HG03457 (cell line): Measurements from ENCODE around the gene PCDHA10.
"Not testable (repeated sequence)": the region's sequence is repeated elsewhere in the genome, so short reads cannot be mapped to it uniquely, and the experiment has no call there.

Experiments
- ATAC-seq: cut with Tn5 transposase; IDR thresholded peaks from one replicate; pipeline ENCODE4 v1.9.1; 2021; ENCODE audit warnings: moderate number of reproducible peaks; ENCODE audit not compliant: unreplicated experiment

Gene PCDHA10

DNA sequence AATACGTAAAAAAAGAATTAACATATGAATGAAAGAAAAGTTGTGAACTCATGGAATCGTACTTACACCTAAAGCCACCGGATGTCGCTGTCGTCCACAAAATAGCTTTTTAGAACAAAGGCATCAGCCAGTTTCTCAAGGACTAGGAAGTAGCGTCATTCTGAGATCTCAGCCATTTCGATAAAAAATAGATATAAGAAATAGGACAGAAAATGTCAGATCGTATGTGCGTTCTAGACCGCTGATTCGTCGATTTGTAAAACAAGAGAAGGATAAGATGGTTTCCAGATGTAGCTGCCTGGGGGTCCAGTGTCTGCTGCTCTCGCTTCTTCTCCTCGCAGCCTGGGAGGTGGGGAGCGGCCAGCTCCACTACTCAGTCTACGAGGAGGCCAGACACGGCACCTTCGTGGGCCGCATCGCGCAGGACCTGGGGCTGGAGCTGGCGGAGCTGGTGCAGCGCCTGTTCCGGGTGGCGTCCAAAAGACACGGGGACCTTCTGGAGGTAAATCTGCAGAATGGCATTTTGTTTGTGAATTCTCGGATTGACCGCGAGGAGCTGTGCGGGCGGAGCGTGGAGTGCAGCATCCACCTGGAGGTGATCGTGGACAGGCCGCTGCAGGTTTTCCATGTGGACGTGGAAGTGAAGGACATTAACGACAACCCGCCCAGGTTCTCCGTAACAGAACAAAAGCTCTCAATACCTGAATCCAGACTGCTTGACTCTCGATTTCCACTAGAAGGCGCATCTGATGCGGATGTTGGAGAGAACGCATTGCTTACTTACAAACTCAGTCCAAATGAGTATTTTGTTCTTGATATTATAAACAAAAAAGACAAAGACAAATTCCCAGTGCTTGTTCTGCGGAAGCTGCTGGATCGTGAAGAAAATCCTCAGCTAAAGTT, at the start of gene PCDHA10:
PCDHA10 (plus strand) TSS at position 126 of the 903 bp plus-strand sequence; CDS start at position 278, 152 bp downstream.
- no peak for ATAC-seq

GRCh38 chr5:140806834-140807775, 48.6 kb upstream of the PCDHA10 start, which contains the start of gene PCDHA4:
Gene PCDHA4, plus strand, starts transcription at chr5:140807068.
- no peak for ATAC-seq

DNA sequence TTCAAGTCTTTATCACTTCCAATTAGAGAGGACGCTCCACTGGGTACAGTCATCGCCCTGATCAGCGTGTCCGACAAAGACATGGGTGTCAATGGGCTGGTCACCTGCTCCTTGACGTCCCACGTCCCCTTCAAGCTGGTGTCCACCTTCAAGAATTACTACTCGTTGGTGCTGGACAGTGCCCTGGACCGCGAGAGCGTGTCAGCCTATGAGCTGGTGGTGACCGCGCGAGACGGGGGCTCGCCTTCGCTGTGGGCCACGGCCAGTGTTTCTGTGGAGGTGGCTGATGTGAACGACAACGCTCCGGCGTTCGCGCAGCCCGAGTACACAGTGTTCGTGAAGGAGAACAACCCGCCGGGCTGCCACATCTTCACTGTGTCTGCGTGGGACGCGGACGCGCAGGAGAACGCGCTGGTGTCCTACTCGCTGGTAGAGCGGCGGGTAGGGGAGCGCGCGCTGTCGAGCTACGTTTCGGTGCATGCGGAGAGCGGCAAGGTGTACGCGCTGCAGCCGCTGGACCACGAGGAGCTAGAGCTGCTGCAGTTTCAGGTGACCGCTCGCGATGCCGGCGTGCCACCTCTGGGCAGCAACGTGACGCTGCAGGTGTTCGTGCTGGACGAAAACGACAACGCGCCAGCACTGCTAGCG, 47.3 kb upstream of the PCDHA10 start:
- not testable (repeated sequence) for ATAC-seq

DNA sequence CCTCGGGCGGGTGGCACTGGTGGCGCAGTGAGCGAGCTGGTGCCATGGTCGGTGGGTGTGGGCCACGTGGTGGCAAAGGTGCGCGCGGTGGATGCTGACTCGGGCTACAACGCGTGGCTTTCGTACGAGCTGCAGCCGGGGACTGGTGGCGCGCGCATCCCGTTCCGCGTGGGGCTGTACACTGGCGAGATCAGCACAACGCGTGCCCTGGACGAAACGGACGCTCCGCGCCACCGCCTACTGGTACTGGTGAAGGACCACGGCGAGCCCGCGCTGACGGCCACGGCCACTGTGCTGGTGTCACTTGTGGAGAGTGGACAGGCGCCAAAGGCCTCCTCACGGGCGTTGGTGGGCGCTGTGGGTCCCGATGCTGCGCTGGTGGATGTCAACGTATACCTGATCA, 46.8 kb upstream of the PCDHA10 start:
- no peak for ATAC-seq

GRCh38 chr5:140821375-140822280, 34.1 kb upstream of the PCDHA10 start, which contains the start of gene PCDHA5:
Gene PCDHA5, plus strand, starts transcription at chr5:140821613.
- ATAC-seq, result no peak

- no peak for ATAC-seq
Measured at GRCh38 chr5:140822281-140822629, 33.4 kb upstream of the PCDHA10 start.

DNA sequence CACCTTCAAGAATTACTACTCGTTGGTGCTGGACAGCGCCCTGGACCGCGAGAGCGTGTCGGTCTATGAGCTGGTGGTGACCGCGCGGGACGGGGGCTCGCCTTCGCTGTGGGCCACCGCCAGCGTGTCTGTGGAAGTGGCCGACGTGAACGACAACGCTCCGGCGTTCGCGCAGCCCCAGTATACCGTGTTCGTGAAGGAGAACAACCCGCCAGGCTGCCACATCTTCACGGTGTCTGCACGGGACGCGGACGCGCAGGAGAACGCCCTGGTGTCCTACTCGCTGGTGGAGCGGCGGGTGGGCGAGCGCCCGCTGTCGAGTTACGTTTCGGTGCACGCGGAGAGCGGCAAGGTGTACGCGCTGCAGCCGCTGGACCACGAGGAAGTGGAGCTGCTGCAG, 32.7 kb upstream of the PCDHA10 start:
- not testable (repeated sequence) for ATAC-seq

DNA sequence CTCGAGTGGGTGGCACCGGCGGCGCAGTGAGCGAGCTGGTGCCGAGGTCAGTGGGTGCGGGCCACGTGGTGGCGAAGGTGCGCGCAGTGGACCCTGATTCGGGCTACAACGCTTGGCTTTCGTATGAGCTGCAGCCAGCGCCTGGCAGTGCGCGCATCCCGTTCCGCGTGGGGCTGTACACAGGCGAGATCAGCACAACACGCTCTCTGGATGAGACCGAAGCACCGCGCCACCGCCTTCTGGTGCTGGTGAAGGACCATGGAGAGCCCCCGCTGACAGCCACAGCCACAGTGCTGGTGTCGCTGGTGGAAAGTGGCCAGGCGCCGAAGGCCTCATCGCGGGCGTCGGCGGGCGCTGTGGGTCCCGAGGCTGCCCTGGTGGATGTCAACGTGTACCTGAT, 32.2 kb upstream of the PCDHA10 start:
- ATAC-seq, result no peak

DNA sequence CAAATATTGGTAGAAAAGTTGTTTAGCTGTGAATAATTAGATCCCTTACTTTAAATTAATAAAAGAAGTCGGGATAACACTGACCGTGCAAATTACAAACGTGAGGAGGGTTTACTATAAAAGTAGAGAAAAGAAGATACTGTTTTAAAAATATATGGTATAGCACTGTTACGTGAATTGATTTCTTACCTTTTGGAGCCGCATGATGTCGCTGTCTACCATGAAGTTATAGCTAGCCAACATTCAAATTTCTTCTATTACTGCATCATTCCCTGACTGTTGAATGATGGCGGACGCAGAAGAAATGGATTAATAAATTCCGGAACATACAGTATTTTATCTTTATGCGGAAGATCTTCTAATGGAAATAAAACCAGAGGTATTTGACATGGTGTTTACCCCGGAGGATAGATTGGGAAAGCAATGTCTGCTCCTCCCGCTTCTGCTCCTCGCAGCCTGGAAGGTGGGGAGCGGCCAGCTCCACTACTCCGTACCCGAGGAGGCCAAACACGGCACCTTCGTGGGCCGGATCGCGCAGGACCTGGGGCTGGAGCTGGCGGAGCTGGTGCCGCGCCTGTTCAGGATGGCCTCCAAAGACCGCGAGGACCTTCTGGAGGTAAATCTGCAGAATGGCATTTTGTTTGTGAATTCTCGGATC, 27.9 kb upstream of the PCDHA10 start, which contains the start of gene PCDHA6:
PCDHA6 (plus strand) TSS at position 257 of the 658 bp plus-strand sequence; CDS start at position 389, 132 bp downstream.
- no peak for ATAC-seq

GRCh38 chr5:140828362-140828737, 27.3 kb upstream of the PCDHA10 start:
- ATAC-seq, result no peak

- ATAC-seq, result not testable (repeated sequence)
Measured at GRCh38 chr5:140829511-140830501, 25.9 kb upstream of the PCDHA10 start.

DNA sequence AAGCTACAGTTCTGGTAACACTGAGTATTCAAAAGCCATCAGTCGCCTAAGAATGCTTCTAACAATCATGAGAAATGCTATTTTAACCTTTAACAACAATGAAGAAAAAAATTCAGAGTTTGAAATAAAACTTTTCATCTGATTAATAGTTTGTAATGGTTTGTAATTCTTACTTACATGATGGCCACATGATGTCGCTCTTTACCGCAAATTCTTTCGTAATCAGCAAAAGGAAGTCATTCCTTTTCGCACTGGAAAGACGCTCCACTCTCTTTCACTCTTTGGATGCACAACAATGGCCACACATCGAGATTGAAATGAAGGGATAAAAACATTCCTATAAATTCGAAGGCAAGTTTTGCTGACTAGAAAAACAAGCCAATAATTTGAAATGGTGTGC, 21.7 kb upstream of the PCDHA10 start, which contains the start of gene PCDHA7:
PCDHA7 (plus strand) TSS at position 277 of the 400 bp plus-strand sequence; CDS start at position 392, 115 bp downstream.
- ATAC-seq, result no peak

DNA sequence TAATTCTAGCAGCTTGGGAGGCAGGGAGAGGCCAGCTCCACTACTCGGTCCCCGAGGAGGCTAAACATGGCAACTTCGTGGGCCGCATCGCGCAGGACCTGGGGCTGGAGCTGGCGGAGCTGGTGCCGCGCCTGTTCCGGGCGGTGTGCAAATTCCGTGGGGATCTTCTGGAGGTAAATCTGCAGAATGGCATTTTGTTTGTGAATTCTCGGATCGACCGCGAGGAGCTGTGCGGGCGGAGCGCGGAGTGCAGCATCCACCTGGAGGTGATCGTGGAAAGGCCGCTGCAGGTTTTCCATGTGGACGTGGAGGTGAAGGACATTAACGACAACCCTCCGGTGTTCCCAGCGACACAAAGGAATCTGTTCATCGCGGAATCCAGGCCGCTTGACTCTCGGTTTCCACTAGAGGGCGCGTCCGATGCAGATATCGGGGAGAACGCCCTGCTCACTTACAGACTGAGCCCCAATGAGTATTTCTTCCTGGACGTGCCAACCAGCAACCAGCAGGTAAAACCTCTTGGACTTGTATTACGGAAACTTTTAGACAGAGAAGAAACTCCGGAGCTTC, 21.2 kb upstream of the PCDHA10 start:
- not testable (repeated sequence) for ATAC-seq

DNA sequence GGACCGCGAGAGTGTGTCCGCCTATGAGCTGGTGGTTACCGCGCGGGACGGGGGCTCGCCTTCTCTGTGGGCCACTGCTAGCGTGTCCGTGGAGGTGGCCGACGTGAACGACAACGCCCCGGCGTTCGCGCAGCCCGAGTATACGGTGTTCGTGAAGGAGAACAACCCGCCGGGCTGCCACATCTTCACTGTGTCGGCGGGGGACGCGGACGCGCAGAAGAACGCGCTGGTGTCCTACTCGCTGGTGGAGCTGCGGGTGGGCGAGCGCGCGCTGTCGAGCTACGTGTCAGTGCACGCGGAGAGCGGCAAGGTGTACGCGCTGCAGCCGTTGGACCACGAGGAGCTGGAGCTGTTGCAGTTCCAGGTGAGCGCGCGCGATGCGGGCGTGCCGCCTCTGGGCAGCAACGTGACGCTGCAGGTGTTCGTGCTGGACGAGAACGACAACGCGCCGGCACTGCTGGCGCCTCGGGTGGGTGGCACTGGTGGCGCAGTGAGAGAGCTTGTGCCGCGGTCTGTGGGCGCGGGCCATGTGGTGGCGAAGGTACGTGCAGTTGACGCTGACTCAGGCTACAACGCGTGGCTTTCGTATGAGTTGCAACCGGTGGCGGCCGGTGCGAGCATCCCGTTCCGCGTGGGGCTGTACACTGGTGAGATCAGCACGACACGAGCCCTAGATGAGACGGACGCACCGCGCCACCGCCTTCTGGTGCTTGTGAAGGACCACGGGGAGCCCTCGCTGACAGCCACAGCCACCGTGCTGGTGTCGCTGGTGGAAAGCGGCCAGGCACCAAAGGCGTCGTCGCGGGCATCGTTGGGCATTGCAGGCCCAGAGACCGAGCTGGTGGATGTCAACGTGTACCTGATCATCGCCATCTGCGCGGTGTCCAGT, 19.8 kb upstream of the PCDHA10 start:
- no peak for ATAC-seq

DNA sequence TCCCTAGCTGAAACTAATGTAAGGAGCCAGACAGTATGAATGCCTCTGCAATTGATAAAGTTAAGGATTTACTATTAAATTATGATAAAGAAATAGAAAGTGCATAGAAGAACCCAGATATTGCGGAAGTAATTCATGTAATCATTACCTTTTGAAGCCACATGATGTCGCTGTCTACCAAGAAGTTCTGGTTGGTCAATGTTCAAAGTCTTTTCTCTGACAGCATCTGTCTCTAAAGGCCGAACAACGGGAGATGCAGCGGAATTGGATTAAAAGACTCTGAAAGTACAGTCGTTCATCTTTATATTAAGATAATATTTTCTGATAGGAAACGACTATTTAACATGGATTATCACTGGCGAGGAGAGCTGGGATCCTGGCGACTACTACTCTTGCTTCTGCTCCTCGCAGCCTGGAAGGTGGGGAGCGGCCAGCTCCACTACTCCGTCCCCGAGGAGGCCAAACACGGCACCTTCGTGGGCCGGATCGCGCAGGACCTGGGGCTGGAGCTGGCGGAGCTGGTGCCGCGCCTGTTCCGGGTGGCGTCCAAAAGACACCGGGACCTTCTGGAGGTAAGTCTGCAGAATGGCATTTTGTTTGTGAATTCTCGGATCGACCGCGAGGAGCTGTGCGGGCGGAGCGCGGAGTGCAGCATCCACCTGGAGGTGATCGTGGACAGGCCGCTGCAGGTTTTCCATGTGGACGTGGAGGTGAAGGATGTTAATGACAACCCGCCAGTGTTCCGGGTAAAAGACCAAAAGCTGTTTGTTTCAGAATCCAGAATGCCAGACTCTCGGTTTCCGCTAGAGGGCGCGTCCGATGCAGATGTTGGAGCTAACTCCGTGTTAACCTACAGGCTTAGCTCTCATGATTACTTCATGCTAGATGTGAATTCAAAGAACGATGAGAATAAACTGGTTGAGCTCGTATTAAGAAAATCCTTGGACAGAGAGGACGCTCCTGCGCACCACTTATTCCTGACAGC, 14.4 kb upstream of the PCDHA10 start, which contains the start of gene PCDHA8:
PCDHA8 (plus strand) TSS at position 210 of the 985 bp plus-strand sequence; CDS start at position 345, 135 bp downstream.
- ATAC-seq, result no peak
